Body of pancreas (tissue), 4 donors: ENCODE measurements around the gene AQP12B.

Source experiments
- POLR2A ChIP-seq, 3 donors: fragments of 450-650 bp; IDR thresholded peaks; one replicate each; pipeline ENCODE4 v1.6.1; 2016; ENCODE audit warnings: antibody characterized with exemption in 3 of 3, mild to moderate bottlenecking in 2 of 3
- TF ChIP-seq, protein P1 (sequence below), 7 experiments: fragments of 450-650 bp in 4 of 7; fragments of 200-600 bp in 3 of 7; sonication (generic) in 3 of 7; IDR thresholded peaks; one replicate each; pipeline ENCODE4 v1.5.1; 2016 to 2019; ENCODE audit warnings: antibody characterized with exemption in 7 of 7

GRCh38 chr2:240685771-240686371 lies 3.2 kb upstream of the AQP12B start:
- TF ChIP-seq, protein P1, sequence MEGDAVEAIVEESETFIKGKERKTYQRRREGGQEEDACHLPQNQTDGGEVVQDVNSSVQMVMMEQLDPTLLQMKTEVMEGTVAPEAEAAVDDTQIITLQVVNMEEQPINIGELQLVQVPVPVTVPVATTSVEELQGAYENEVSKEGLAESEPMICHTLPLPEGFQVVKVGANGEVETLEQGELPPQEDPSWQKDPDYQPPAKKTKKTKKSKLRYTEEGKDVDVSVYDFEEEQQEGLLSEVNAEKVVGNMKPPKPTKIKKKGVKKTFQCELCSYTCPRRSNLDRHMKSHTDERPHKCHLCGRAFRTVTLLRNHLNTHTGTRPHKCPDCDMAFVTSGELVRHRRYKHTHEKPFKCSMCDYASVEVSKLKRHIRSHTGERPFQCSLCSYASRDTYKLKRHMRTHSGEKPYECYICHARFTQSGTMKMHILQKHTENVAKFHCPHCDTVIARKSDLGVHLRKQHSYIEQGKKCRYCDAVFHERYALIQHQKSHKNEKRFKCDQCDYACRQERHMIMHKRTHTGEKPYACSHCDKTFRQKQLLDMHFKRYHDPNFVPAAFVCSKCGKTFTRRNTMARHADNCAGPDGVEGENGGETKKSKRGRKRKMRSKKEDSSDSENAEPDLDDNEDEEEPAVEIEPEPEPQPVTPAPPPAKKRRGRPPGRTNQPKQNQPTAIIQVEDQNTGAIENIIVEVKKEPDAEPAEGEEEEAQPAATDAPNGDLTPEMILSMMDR (IDR thresholded peaks at IDR 0.05): peak in 4 of 7 experiments; percentile 42 to 61 (median 48)
- TF ChIP-seq POLR2A (IDR thresholded peaks at IDR 0.05): peak; percentile 12 to 81 (median 76)
